Measurements from ENCODE around the gene C2CD3. TPM values are rescaled to one million over a fixed set of nuclear protein-coding genes. Genes with fewer than 3 reads are reported as not detected.

The C2CD3 gene
- total and polyA plus RNA-seq, 9 of the 15 experiments (the other 6 are each of a cell fraction or from before 2014, with no cell fraction given), result 4.4 to 20.2 (median 15.4) TPM

DNA sequence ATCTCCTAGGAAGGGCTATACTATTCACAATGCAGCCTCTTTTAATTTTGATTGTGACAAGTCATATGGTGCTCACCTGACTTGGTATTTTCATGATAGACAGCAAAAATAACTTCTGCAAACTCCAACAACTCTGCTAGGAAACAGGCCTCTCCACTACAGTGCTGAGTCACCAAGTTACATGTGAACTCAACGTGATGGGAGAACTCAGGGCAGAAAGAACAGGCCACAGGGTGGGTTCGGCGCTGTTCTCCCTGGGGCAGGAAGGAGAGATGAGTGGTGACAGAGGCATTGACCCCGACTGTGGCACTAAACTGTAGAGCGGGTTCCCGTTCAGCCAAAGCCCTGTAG lies 85.3 kb downstream of the C2CD3 start (continued):
- TF ChIP-seq MYC (IDR thresholded peaks at IDR 0.05; ENCODE audit: low read depth, low read length) (no peak), MYC (CRISPR knock-in tag; IDR thresholded peaks at IDR 0.05; ENCODE audit: borderline replicate concordance, low read depth) (no peak), OTX1 (CRISPR knock-in tag; IDR thresholded peaks at IDR 0.05) (no peak), DMBX1 (CRISPR knock-in tag; IDR thresholded peaks at IDR 0.05; ENCODE audit: borderline replicate concordance) (peak; percentile 60; the same call in 1 of the 2 replicates), TAF9B (IDR thresholded peaks at IDR 0.05; ENCODE audit: partially characterized antibody) (peak; percentile 18), ZNF24 (IDR thresholded peaks at IDR 0.05) (peak; percentile 59; the same call in 1 of the 2 replicates), ZBTB9 (CRISPR knock-in tag; IDR thresholded peaks at IDR 0.05) (peak; percentile 38; the same call in 1 of the 2 replicates), SMARCC2 (IDR thresholded peaks at IDR 0.05; ENCODE audit: low read depth) (peak; percentile 29; the same call in 1 of the 2 replicates), TOE1 (IDR thresholded peaks at IDR 0.05; ENCODE audit: borderline replicate concordance) (peak; percentile 12; the same call in 1 of the 2 replicates), TOE1 (CRISPR knock-in tag; IDR thresholded peaks at IDR 0.05; ENCODE audit: borderline replicate concordance, low read depth) (no peak), TFE3 (CRISPR knock-in tag; IDR thresholded peaks at IDR 0.05) (no peak), NFE2L1 (tag; IDR thresholded peaks at IDR 0.05; ENCODE audit: borderline replicate concordance, low read depth) (peak; percentile 31; the same call in 1 of the 2 replicates), MGA (IDR thresholded peaks at IDR 0.05) (peak; percentile 82), CREB1 (IDR thresholded peaks at IDR 0.05) (no peak), CREB1 (CRISPR knock-in tag; IDR thresholded peaks at IDR 0.05) (no peak)
